ENCODE results near the gene LRIG2.

Gene LRIG2

DNA sequence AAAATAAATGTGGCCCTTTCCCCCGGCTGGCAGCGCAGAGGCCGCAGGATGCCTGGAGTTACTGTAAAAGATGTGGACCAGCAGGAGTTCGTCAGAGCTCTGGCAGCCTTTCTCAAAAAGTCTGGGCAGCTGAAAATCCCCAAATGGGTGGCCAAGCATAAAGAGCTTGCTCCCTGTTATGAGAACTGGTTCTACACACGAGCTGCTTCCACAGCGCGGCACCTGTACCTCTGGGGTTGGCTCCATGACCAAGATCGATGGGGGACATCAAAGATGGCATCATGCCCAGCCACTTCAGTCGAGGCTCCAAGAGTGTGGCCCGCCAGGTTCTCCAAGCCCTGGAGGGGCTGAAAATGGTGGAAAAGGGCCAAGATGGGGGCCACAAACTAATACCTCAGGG, 95.9 kb downstream of the LRIG2 start:
- no peak for DNase-seq (ENCODE audit: low read depth)

DNA sequence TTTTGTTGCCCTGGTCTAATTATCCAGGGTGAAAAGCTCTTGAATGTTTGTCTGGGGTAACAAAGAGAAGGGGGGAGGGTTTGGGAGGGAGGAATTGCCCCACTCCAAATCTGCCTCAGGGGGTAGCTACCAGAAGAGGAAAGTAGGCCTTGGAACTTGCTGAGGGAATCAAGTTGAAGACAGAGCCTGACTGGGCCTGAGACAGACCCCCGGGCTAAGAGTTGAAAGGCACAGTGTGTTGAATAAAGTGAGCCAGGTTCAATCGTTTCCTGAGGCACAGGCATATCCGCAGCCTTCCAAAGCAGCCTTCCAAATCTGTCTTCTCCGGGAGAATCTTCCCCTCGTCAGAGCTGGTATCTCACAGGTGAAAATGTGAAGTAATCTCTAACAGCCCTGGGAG, 96.6 kb downstream of the LRIG2 start:
- DNase-seq (ENCODE audit: low read depth), result no peak

DNA sequence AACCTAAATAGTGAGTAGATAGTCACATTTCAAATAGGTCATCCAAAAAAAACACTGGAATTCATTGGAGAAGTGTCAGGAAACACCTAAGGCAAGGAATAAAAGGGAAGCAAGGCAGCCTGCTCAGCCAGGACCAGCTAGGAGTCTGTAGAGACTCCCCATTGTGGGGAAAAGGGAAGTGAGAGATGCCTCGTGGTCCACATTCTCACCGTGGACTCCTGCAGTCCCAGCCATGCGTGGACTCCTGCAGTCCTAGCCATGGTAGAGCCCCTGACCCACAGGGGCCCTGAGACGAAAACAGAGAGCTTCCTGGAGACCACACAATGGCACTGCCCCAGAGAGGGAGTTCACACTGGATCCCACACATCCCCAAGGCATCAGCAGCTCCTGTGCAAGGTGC, 97.5 kb downstream of the LRIG2 start:
- no peak for DNase-seq (ENCODE audit: low read depth)

DNA sequence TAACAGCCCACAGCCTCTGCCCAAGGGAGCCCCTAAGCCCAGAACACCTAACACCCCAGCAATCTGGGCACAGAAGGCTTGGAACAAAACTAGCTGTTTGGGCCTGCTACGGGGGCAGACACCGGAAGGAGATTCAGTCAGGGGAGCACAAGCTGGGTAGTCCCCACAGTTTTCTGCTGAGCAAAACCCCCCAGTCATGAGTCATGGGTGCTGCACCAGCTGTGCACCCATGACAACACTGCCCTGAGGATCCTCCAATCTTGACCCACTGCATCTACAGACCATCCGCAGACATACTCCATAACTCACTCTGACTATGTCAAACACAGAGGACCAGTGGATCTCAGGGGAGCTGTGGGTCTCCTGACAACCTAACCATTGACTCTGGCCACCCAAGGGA, 105.1 kb downstream of the LRIG2 start:
- DNase-seq (ENCODE audit: low read depth), result no peak

DNA sequence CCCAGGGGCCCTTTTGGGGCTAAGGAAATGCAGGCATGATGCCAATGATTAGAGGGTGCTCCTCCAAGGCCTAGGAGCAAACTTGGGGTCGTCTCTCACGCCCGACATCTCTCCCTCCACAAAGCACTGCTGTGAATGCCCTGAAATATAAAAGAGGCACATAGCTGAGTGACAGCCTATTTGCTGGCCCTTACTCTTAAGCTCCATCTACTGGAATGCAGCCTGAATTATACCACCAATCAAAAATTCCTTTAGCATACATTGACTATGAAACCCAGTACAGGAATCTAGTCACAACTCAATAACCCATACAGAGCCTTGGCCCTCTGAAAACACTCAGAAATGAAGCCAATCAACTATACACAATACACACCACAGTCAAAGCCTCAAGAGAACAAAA, 105.5 kb downstream of the LRIG2 start:
- DNase-seq (ENCODE audit: low read depth), result no peak

Data from GM04504 (cell line).